HepG2 (cell line): ENCODE measurements around the gene SLC9A8. TPM values are rescaled to one million over a fixed set of nuclear protein-coding genes. Genes with fewer than 3 reads are reported as not detected.
"Not testable (repeated sequence)": the region's sequence is repeated elsewhere in the genome, so short reads cannot be mapped to it uniquely, and the experiment has no call there.

ENCODE experiments used
- ATAC-seq: fragments of 200-7000 bp; cut with Tn5 transposase; 3 replicates; pipeline ENCODE4 v1.9.1; 2020; ENCODE audit warnings: mild to moderate bottlenecking, moderate library complexity
- BruUV-seq: library from RNA; stranded (reverse); fragments of 400-500 nt; replicated peaks from 2 replicates; lab custom pipeline; 2021; lab: Mats Ljungman, UMichigan
- CTCF ChIA-PET: fragments of 300-600 bp; formaldehyde crosslinking; extraction: SDS; loops from one replicate; lab custom pipeline; 2021; ENCODE audit warnings: low total read pairs, inconsistent platforms, low intra/inter-chr PET ratio; lab: Yijun Ruan, JAX
- POLR2A ChIA-PET: fragments of 350-600 bp; sonication (Branson Sonifier 250); formaldehyde crosslinking; loops from one replicate; lab custom pipeline; 2020; ENCODE audit warnings: antibody characterized with exemption, inconsistent platforms; lab: Yijun Ruan, JAX
- DNase-seq: peaks from one replicate; pipeline ENCODE4 v3.0.0-alpha.2; 2015; ENCODE audit warnings: low spot score
- FAIRE-seq: peaks from 3 replicates; lab custom pipeline; 2011; peaks lifted over from hg19 to GRCh38; lab: Jason Lieb, UNC
- H2AFZ ChIP-seq: one replicate; pipeline ENCODE4 v1.6.1; 2011; ENCODE audit warnings: low read length, inconsistent platforms
- H3K27ac ChIP-seq: fragments of 300-600 bp; 3 replicates; pipeline ENCODE4 v1.8.0; 2011; ENCODE audit warnings: mixed run types, mild to moderate bottlenecking, mixed read lengths, low read length, inconsistent platforms; ENCODE audit not compliant: insufficient read depth; ENCODE audit errors: extremely low read length
- H3K27me3 ChIP-seq, 2 experiments: fragments of 200-600 bp in 1 of 2; 2 replicates in 1 of 2; 3 replicates in 1 of 2; pipeline versions ENCODE4 v1.6.0 to v1.8.0; 2011; ENCODE audit warnings: low read length in 2 of 2, mild to moderate bottlenecking in 2 of 2, moderate library complexity in 2 of 2, inconsistent platforms in 1 of 2; ENCODE audit not compliant: insufficient read depth in 2 of 2, control insufficient read depth in 1 of 2
- H3K36me3 ChIP-seq, 2 experiments: fragments of 200-600 bp in 1 of 2; replicated peaks in 1 of 2; 2 replicates in 1 of 2; 3 replicates in 1 of 2; pipeline versions ENCODE4 v1.5.1 to v1.8.0; 2011; ENCODE audit warnings: low read length in 2 of 2, inconsistent platforms in 1 of 2; ENCODE audit not compliant: insufficient read depth in 2 of 2, control insufficient read depth in 1 of 2
- H3K4me1 ChIP-seq: 2 replicates; pipeline ENCODE4 v1.5.1; 2012; ENCODE audit warnings: low read length, inconsistent platforms; ENCODE audit not compliant: insufficient read depth
- H3K4me2 ChIP-seq: 2 replicates; pipeline ENCODE4 v1.6.0; 2011; ENCODE audit warnings: low read depth, low read length, inconsistent platforms
- H3K4me3 ChIP-seq, 3 experiments: fragments of 200-600 bp in 1 of 3; sonication (generic), shearing (Covaris generic) in 1 of 3; replicated peaks in 1 of 3; 2 replicates each; pipeline ENCODE4 v1.5.1; 2011 to 2016; ENCODE audit warnings: low read length in 3 of 3, inconsistent platforms in 2 of 3, low read depth in 2 of 3, mild to moderate bottlenecking in 2 of 3, control low read depth in 1 of 3, mixed read lengths in 1 of 3; ENCODE audit not compliant: insufficient read depth in 1 of 3
- H3K79me2 ChIP-seq: one replicate; pipeline ENCODE4 v1.6.1; 2011; ENCODE audit warnings: low read length, inconsistent platforms; ENCODE audit not compliant: insufficient read depth
- H3K9ac ChIP-seq: 2 replicates; pipeline ENCODE4 v1.6.0; 2011; ENCODE audit warnings: mild to moderate bottlenecking, low read depth, low read length, inconsistent platforms; ENCODE audit not compliant: insufficient read depth
- H3K9me3 ChIP-seq: 2 replicates; pipeline ENCODE4 v1.5.1; 2012; ENCODE audit warnings: mild to moderate bottlenecking, low read length
- H4K20me1 ChIP-seq: 2 replicates; pipeline ENCODE4 v1.6.0; 2011; ENCODE audit warnings: inconsistent platforms, mild to moderate bottlenecking, low read length, moderate library complexity; ENCODE audit not compliant: insufficient read depth
- SOX13 ChIP-seq, 3 experiments: fragments of 450-650 bp in 1 of 3; sonication (generic) in 1 of 3; formaldehyde crosslinking in 1 of 3; IDR thresholded peaks in 2 of 3; conservative IDR thresholded peaks in 1 of 3; 2 replicates each; pipeline versions ENCODE4 v1.5.0 to v1.6.1; 2016 to 2020; ENCODE audit warnings: antibody characterized with exemption in 1 of 3, mild to moderate bottlenecking in 1 of 3, missing compliant biosample characterization in 1 of 3, missing genetic modification reagents in 1 of 3, moderate library complexity in 1 of 3
- ZNF460 ChIP-seq: sonication (generic); formaldehyde crosslinking; IDR thresholded peaks from 2 replicates; pipeline ENCODE4 v1.5.1; 2020; ENCODE audit warnings: missing genetic modification reagents, mild to moderate bottlenecking, borderline replicate concordance
- WGBS: methylation state at CpG from one replicate; pipeline ENCODE4 v1.1.6; 2017; ENCODE audit warnings: low lambda C conversion rate; 5-methylcytosine and 5-hydroxymethylcytosine counted together
- in situ Hi-C: cut with HindIII; loops from 2 replicates; pipeline ENCODE4 v1.10.0; 2017; ENCODE audit warnings: low pct_unique_long_range_greater_than_20kb; ENCODE audit not compliant: extremely low pct_ligation_motif_present
- intact Hi-C: fragments of 100-400 bp; cut with micrococcal nuclease; formaldehyde crosslinking; loops from one replicate; pipeline ENCODE4 v1.10.0; 2022; ENCODE audit not compliant: unreplicated experiment
- polyA plus RNA-seq, 8 experiments: library from polyadenylated mRNA; depleted of rRNA in 3 of 8; stranded (reverse) in 7 of 8; unstranded in 1 of 8; fragments of >200 nt; fragmentation: Illumina TruSeq in 4 of 8; extraction: Trizol in 4 of 8; gene quantifications; 2 replicates each; pipeline versions ENCODE4 v1.2.1 to v1.2.3, GENCODE V29; 2011 to 2016; ENCODE audit warnings: low read depth in 4 of 8, missing spikeins in 1 of 8, mixed read lengths in 1 of 8; ENCODE audit not compliant: insufficient read depth in 1 of 8
- total RNA-seq, 5 experiments: library from RNA; depleted of rRNA; stranded (reverse); fragments of >200 nt; fragmentation: Illumina TruSeq; extraction: Trizol; gene quantifications; 2 replicates each; pipeline ENCODE4 v1.2.3, GENCODE V29; 2016; ENCODE audit warnings: low read depth in 1 of 5
- TF ChIP-seq, protein P1 (sequence below): sonication (generic); formaldehyde crosslinking; IDR thresholded peaks from 2 replicates; pipeline ENCODE4 v1.5.0; 2020; ENCODE audit warnings: mild to moderate bottlenecking, missing genetic modification reagents

The SLC9A8 gene
- total and polyA plus RNA-seq, 2 of the 13 experiments (the other 11 are each of a cell fraction or from before 2014, with no cell fraction given): 4.1 to 7.4 TPM

DNA sequence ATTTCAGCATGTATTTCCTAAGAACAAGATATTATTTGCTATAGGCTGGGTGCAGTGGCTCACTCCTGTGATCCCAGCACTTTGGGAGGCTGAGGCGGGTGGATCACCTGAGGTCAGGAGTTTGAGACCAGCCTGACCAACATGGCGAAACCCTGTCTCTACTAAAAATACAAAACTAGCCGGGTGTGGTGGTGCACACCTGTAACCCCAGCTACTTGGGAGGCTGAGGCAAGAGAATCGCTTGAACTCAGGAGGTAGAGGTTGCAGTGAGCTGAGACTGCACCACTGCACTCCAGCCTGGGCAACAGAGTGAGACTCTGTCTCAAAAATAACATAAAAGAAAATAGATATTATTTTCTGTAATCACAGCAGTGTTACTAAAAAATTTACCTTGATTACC is 30.2 kb upstream of the SLC9A8 start:
- in situ Hi-C loops, H2AFZ ChIP-seq, H3K9me3 ChIP-seq, H4K20me1 ChIP-seq, H3K79me2 ChIP-seq, H3K27ac ChIP-seq, DNase-seq, BruUV-seq, H3K4me3 ChIP-seq, H3K4me2 ChIP-seq, ATAC-seq, H3K27me3 ChIP-seq, FAIRE-seq, H3K9ac ChIP-seq, H3K36me3 ChIP-seq, CTCF ChIA-PET, intact Hi-C loops: not testable (repeated sequence)
- POLR2A ChIA-PET: interaction anchor here (0.6 kb wide), 1 partner anchor 74 kb away, joined by 3 read pairs; no protein-coding TSS in a partner anchor
- peaks cover 21% of the 10 kb centered on the region for H3K4me1 ChIP-seq
- WGBS: 81% methylated on average over 4 of the region's 4 CpGs
- peak; percentile 75; the same call in 1 of the 2 replicates for TF ChIP-seq ZNF460

- WGBS: 70% methylated on average over 17 of the region's 17 CpGs
- ATAC-seq: peak; percentile 66
- H3K4me2 ChIP-seq; TF ChIP-seq SOX13 (IDR thresholded peaks at IDR 0.05): not testable (repeated sequence)
- TF ChIP-seq SOX13 (CRISPR knock-in tag; conservative IDR thresholded peaks at IDR 0.05 in 1 of 2, IDR thresholded peaks at IDR 0.05 in 1 of 2): peak in 1 of 2 experiments; percentile 34; a peak in 1 of 4 replicates
- TF ChIP-seq, protein P1, sequence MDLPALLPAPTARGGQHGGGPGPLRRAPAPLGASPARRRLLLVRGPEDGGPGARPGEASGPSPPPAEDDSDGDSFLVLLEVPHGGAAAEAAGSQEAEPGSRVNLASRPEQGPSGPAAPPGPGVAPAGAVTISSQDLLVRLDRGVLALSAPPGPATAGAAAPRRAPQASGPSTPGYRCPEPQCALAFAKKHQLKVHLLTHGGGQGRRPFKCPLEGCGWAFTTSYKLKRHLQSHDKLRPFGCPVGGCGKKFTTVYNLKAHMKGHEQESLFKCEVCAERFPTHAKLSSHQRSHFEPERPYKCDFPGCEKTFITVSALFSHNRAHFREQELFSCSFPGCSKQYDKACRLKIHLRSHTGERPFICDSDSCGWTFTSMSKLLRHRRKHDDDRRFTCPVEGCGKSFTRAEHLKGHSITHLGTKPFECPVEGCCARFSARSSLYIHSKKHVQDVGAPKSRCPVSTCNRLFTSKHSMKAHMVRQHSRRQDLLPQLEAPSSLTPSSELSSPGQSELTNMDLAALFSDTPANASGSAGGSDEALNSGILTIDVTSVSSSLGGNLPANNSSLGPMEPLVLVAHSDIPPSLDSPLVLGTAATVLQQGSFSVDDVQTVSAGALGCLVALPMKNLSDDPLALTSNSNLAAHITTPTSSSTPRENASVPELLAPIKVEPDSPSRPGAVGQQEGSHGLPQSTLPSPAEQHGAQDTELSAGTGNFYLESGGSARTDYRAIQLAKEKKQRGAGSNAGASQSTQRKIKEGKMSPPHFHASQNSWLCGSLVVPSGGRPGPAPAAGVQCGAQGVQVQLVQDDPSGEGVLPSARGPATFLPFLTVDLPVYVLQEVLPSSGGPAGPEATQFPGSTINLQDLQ: 0 out of 2 replicates have a peak, but pooled peaks have one; percentile 37
- TF ChIP-seq, all 625 proteins: peak for 2; not testable (repeated sequence) for 623
- peaks cover 26% of the 10 kb centered on the region for H3K4me1 ChIP-seq
- BruUV-seq, FAIRE-seq, CTCF ChIA-PET, intact Hi-C loops, H3K36me3 ChIP-seq, H3K27ac ChIP-seq, DNase-seq, H3K27me3 ChIP-seq, H4K20me1 ChIP-seq, H3K79me2 ChIP-seq, H3K9ac ChIP-seq, in situ Hi-C loops, H3K4me3 ChIP-seq, H3K9me3 ChIP-seq, H2AFZ ChIP-seq: not testable (repeated sequence)
- POLR2A ChIA-PET: interaction anchor here (0.6 to 1.9 kb wide), 4 partner anchors 13 to 133 kb away, joined by 3 to 4 read pairs (median 3); partner anchors contain the start of gene SLC9A8
Measured at GRCh38 chr20:49783021-49783995, 29.3 kb upstream of the SLC9A8 start.
